Tibial nerve (tissue), 4 donors: Measurements from ENCODE around the gene UNC93A.

ENCODE experiments used
- EP300 ChIP-seq, 2 donors: sonication (generic); formaldehyde crosslinking; IDR thresholded peaks; one replicate each; pipeline ENCODE4 v1.6.1; 2017; ENCODE audit warnings: antibody characterized with exemption in 2 of 2, mild to moderate bottlenecking in 1 of 2
- POLR2A ChIP-seq, 2 donors: fragments of 450-650 bp; IDR thresholded peaks; one replicate each; pipeline ENCODE4 v1.6.1; 2017; ENCODE audit warnings: antibody characterized with exemption in 2 of 2, mild to moderate bottlenecking in 2 of 2, moderate library complexity in 2 of 2
- TF ChIP-seq, protein P1 (sequence below), 5 experiments: fragments of 200-600 bp in 3 of 5; fragments of 450-650 bp in 2 of 5; sonication (generic) in 3 of 5; IDR thresholded peaks; one replicate each; pipeline ENCODE4 v1.5.1; 2016 to 2019; ENCODE audit warnings: antibody characterized with exemption in 5 of 5, mild to moderate bottlenecking in 3 of 5, moderate library complexity in 2 of 5

DNA sequence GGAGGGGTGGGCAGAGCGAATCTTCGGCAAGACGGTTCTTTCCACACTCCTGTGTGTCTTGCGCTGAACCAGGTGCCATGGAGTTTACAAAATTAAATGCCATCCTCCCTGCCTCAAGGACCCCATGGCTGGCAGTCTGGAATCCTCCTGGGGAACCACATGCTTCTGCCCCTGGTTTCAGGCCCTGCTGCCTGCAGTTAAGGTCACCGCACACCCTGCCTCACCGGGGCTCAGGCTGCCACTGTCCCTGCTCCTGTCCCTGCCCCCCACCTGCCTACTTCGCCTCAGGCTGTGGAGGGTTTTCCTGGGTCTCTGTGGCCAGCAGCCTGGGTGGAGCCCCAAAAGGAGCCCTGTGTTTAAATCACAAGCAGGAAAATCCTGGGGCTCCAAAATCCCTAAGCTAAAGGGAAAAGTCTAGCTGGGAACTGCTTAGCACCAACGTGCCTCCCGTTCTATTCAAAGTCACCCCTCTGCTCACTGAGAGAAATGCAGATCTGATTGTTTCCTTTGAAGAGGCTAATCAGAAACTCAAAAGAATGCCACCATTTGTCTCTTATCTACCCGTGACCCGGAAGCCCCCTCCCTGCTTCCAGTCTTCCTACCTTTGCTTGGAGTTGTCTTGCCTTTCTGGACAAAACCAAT lies 23.2 kb downstream of the UNC93A start:
- TF ChIP-seq, protein P1, sequence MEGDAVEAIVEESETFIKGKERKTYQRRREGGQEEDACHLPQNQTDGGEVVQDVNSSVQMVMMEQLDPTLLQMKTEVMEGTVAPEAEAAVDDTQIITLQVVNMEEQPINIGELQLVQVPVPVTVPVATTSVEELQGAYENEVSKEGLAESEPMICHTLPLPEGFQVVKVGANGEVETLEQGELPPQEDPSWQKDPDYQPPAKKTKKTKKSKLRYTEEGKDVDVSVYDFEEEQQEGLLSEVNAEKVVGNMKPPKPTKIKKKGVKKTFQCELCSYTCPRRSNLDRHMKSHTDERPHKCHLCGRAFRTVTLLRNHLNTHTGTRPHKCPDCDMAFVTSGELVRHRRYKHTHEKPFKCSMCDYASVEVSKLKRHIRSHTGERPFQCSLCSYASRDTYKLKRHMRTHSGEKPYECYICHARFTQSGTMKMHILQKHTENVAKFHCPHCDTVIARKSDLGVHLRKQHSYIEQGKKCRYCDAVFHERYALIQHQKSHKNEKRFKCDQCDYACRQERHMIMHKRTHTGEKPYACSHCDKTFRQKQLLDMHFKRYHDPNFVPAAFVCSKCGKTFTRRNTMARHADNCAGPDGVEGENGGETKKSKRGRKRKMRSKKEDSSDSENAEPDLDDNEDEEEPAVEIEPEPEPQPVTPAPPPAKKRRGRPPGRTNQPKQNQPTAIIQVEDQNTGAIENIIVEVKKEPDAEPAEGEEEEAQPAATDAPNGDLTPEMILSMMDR (IDR thresholded peaks at IDR 0.05) = no peak
- TF ChIP-seq POLR2A (IDR thresholded peaks at IDR 0.05) (no peak), EP300 (IDR thresholded peaks at IDR 0.05) (no peak)
